GM12873 (cell line): ENCODE results near the gene PPP1R3G.

Source experiments
- TF ChIP-seq, protein P1 (sequence below): IDR thresholded peaks from 2 replicates; pipeline ENCODE4 v1.5.1; 2012; ENCODE audit warnings: low read depth, mild to moderate bottlenecking, moderate library complexity, low read length, control low read depth; ENCODE audit not compliant: insufficient read depth; ENCODE audit errors: missing control alignments

PPP1R3G gene

DNA sequence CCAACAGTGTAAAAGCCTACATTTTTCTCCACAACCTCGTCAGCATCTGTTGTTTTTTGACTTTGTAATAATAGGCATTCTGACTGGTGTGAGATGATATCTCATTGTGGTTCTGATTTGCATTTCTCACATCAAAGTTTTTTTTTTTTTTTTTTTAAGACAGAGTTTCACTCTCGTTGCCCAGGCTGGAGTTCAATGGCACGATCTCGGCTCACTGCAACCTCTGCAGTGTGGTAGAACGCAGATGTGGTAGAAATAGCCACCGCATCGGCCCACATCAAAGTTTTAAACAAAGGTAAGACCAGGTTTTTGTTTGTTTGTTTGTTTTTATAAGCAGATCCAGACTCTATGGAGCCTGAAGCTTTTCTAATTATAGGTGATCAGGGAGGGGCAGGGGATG, 12.7 kb upstream of the PPP1R3G start:
- TF ChIP-seq, protein P1, sequence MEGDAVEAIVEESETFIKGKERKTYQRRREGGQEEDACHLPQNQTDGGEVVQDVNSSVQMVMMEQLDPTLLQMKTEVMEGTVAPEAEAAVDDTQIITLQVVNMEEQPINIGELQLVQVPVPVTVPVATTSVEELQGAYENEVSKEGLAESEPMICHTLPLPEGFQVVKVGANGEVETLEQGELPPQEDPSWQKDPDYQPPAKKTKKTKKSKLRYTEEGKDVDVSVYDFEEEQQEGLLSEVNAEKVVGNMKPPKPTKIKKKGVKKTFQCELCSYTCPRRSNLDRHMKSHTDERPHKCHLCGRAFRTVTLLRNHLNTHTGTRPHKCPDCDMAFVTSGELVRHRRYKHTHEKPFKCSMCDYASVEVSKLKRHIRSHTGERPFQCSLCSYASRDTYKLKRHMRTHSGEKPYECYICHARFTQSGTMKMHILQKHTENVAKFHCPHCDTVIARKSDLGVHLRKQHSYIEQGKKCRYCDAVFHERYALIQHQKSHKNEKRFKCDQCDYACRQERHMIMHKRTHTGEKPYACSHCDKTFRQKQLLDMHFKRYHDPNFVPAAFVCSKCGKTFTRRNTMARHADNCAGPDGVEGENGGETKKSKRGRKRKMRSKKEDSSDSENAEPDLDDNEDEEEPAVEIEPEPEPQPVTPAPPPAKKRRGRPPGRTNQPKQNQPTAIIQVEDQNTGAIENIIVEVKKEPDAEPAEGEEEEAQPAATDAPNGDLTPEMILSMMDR, result no peak

DNA sequence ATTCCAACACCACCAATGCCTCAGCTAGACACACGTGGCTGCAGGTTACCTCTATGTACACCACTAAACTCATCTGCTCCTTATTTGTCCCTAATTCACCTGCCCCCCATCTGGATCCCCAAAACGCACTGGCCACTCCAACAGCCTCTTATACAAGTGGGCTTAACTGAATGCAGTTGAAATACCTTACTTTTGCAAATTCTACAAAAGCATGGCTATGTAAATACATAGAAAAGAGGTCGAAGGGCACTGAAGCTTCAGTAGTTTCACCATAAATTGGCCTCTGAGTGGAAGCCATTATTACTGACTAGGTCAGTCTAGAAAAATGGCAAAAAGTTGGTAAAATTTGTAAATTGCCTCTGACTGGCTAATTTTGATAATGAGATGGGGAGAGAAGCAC, 11.1 kb upstream of the PPP1R3G start:
- TF ChIP-seq, protein P1, result no peak

DNA sequence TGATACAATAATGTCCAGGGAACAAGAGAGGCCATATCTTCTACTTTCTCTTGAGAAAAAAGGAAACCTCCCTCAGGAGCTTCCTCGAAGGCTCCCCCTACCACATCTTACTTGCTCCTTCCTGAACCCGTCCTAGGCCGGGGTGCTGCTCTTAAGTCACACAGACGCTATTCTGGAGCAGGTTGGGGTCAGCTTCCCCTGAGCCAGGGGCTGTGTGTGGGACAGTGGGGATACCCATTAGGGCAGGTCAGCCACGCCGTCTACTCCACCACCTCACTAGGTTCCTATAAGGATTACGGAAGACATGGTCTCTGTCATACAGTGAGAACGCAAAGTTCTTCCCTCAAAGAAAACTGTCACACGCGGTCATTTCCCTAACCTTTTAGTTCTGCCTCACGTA, 8.2 kb upstream of the PPP1R3G start:
- TF ChIP-seq, protein P1, result no peak

GRCh38 chr6:5078121-5078669, 6.9 kb upstream of the PPP1R3G start:
- TF ChIP-seq, protein P1, result peak; percentile 45

DNA sequence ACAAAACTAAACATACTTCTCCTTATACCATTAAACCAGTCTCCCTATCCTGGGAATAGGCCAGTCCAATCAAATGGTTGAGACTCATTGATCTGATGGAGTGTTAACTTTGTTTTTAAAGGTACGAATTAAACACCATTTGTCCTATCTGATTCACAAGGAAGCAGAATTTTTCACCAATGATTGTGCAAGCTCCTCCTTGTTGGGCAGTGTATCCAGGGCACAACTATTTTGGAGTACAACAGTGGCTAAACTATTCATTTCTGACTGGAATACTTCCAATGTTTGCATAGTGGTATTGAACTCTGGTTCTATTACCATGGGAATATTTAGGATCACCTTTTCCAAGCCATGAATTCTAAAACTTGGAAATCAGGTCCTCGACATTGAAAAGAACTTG, 5.4 kb upstream of the PPP1R3G start:
- TF ChIP-seq, protein P1, result no peak

- TF ChIP-seq, protein P1, result no peak
These were observed 4.6 kb upstream of the PPP1R3G start for GRCh38 chr6:5080574-5080973.

GRCh38 chr6:5081182-5081581, 4.0 kb upstream of the PPP1R3G start:
- TF ChIP-seq, protein P1, result no peak
